Stimulated activated CD8-positive, alpha-beta memory T cell treated with anti-CD3 and anti-CD28 coated beads, Interleukin-15, amount 100 ng/mL, for 1 hour (primary cell): ENCODE measurements around the gene THBD.

ENCODE experiments used
- DNase-seq: peaks from one replicate; pipeline ENCODE4 v3.0.0-alpha.2; 2020; ENCODE audit warnings: low read depth

THBD gene

GRCh38 chr20:23049201-23050075, at the start of gene THBD:
TSS of gene THBD (minus strand) at chr20:23049672. CDS start at chr20:23049504, 168 bp downstream.
- DNase-seq = no peak

- DNase-seq = no peak
Observed at GRCh38 chr20:23097636-23098580, 48.4 kb upstream of the THBD start.

GRCh38 chr20:23096986-23097520, 47.6 kb upstream of the THBD start:
- DNase-seq = no peak

DNA sequence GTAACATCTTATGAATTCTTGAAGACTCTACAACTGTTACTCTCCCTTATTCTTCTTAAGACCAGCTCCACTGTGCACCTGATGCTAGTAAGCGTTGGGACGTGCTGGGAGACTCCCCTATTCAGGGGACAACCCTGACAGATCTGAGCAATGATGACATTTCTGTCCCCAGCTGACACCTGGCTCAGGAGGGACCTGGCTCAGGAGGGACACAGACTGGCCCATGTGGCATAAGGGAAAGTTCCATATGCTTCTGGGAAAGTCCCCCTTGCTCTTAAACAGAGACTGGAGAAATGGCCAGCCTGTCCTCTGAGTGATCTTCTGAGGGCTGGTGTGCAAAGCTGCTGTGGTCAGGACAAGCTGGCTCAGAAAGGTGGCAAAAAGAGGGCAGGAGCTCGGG, 46.6 kb upstream of the THBD start:
- no peak for DNase-seq

DNA sequence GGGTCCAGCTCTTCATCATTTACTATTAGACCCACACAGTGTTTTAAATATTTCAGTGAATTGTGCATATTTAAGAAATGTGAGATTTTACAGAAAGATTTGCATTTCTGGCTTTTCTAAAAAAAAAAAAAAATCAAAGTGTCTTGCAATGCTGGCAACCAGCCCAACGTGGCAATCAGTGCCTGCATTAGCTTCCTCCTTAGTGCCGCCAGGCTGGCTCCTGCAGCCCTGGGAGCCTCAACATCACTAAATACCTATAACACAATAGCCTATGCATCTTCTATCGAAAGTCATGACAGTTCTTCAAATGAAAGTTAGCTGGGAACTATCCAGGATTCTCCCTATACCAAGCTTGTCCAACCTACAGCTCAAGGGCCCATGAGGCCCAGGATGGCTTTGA, 46.0 kb upstream of the THBD start:
- DNase-seq = no peak

GRCh38 chr20:23094927-23095326, 45.5 kb upstream of the THBD start:
- no peak for DNase-seq

DNA sequence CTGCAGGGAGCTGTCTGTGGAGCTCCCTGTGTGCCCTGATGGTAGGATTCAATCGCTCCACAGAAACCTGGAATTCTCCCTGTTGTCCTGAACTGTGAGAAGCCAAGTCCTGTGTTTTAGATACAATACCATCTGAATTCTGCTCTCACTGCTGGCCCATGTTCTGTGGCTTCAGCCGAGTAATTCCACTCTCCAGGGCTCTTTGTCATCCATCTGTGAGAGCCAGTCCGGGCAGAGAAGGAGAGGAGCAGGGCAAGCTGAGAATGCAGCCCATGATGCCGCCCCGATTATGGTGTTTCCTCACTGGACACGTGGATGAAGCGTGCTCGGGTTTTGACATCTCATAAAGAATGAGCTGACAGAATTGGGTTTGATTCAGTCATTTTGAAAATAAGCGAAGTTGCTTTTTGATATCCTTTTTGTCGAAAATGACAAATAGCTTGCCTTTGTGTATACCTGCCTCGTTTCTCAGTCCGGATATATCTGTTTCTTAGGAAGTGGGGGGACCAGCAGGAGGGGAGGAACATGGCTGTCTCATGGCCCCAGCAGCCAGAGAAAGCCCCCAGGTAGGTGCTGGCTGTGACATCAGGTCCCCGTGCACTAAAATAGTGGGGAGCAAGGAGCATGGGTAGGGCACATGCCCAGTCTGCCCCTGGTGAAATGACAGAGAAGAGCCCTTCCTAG, 44.9 kb upstream of the THBD start:
- no peak for DNase-seq

- DNase-seq = no peak
Observed at GRCh38 chr20:23093613-23094012, 44.1 kb upstream of the THBD start.

GRCh38 chr20:23092861-23093495, 43.5 kb upstream of the THBD start:
- no peak for DNase-seq

GRCh38 chr20:23092384-23092756, 42.9 kb upstream of the THBD start:
- DNase-seq = no peak

- DNase-seq = no peak
Observed at GRCh38 chr20:23091721-23092383, 42.4 kb upstream of the THBD start.

DNA sequence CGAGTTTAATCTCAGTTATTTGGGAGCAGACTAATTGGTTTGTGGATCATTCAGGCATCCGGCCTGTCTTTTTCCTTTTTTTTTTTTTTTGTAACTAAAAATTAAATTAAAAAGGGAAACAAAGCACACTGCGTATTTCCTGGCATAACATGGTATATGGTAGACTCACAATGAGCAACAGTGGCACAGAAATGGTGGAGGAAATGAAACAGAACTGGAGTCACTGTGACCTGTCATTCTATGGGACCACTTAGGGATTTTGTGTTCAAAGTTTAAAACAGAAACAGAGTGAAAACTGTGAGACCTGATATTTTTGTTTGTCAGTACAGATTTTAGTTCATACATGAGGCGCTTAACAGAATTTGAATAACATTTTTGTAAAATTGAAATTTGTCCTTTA, 41.4 kb upstream of the THBD start:
- DNase-seq = no peak

DNA sequence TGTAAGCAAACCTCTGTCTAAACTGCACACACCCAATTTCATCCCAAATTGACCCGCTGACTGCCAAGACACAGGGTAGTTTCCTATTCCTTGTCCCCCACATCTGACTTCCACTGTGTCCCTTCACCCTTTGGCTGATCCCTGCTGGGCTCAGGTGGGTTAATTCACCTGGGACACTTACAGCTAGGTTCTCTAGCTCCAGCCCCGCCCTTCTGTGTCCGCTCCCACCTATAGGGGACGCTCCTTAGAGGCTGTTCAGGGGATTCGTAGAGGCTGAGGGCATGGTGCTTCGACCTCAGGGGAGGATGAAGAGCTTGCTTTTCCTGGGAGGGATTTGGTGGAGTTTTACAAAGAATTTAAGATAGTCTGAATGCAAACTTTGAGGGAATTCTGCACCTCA, 40.7 kb upstream of the THBD start:
- DNase-seq = no peak

DNA sequence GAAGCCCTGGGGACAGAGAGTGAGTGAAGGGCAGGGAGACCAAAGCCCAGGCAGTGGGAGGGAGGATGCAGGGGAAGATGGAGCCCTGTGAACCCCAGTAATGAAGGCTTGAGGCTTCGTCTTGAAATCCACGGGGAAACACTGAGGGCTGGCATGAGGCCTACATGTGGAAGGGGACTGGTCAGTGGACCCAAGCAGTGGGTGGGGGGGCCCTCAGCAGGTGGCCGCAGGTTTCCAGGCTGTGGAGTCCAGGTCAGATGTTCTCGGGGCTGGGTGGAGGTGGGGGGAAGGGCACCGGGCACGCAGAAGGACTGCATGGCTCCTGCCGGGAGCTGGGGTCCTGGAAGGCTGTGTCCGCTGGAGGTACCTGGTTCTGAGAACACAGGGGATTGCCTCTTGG, 39.4 kb upstream of the THBD start:
- no peak for DNase-seq

GRCh38 chr20:23087587-23088251, 38.2 kb upstream of the THBD start:
- no peak for DNase-seq

GRCh38 chr20:23086931-23087411, 37.5 kb upstream of the THBD start:
- no peak for DNase-seq

DNA sequence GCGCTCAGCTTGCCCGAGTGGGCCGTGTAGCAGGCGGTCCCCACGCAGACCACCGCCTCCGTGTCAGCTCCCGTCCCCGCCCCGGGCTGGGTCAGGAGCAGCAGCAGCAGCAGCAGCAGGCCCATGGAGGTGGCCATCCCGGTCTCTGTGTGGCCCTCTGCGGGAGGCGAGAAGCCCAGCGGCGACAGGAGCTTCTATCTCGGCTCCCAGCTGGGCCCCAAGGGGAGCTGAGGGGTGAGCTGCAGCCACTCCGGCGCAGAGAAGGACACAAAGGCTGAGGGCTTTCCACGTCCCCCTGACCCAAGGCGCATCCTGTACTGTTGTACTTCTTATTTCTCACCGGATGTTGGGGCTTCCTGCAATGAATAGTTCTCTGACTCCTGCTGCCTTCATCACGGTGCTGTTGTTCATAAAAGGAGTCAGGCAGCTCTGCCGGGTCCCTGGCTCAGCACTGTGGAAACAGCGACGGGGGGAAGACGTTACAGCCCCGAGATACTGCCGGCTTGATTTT, 36.6 kb upstream of the THBD start, which contains the start of gene CD93:
CD93 (minus strand) TSS at position 269 of the 511 bp plus-strand sequence; CDS start at position 137, 132 bp downstream.
- DNase-seq = no peak

DNA sequence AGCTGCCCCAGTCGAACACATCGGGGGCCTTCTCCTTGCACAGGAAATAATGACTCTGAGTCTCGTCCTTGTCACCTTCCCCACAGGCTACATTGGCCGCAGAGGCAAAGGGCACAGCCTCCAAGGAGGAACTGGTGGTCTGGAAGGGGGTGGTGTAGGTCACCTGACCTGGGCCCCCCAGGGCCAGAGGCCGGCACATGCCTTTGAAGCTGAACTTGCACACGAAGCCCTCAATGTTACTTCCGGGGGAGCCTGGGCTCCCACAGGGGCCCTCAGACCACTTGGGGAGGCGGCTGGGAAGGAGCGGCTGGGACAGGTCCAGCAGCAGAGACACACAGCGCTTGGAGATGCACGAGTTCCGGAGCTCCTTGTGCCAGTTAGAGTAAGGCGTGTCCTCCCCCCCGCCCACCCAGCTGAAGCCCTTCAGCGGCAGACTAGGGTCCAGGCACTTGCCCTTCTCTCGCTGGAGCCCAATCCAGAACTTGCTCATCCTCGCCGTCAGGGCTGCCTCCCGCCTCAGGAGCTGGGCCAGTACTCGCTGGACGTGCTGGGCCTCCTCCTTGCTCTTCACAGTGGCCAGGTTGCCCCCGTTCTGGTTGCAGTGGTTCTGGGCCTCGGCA, 36.1 kb upstream of the THBD start:
- no peak for DNase-seq

GRCh38 chr20:23084845-23085365, 35.4 kb upstream of the THBD start:
- DNase-seq = no peak
